Kidney tubule cell (primary cell): Measurements from ENCODE around the gene PCDHGB2.
"Not testable (repeated sequence)": the region's sequence is repeated elsewhere in the genome, so short reads cannot be mapped to it uniquely, and the experiment has no call there.

ENCODE experiments used
- DNase-seq: peaks from one replicate; pipeline ENCODE4 v3.0.0-alpha.2; 2018; ENCODE audit warnings: low spot score

Gene PCDHGB2

GRCh38 chr5:141384471-141385267 lies 24.9 kb downstream of the PCDHGB2 start:
- no peak for DNase-seq

GRCh38 chr5:141387557-141388311 lies 27.9 kb downstream of the PCDHGB2 start, which contains the start of gene PCDHGB4:
PCDHGB4 (plus strand) TSS chr5:141387698; CDS start chr5:141387885, 187 bp downstream.
- peak; percentile 56 for DNase-seq

- no peak for DNase-seq
These were observed 28.9 kb downstream of the PCDHGB2 start for GRCh38 chr5:141388661-141389060.

- DNase-seq, result no peak
These were observed 29.6 kb downstream of the PCDHGB2 start for GRCh38 chr5:141389153-141390042.

DNA sequence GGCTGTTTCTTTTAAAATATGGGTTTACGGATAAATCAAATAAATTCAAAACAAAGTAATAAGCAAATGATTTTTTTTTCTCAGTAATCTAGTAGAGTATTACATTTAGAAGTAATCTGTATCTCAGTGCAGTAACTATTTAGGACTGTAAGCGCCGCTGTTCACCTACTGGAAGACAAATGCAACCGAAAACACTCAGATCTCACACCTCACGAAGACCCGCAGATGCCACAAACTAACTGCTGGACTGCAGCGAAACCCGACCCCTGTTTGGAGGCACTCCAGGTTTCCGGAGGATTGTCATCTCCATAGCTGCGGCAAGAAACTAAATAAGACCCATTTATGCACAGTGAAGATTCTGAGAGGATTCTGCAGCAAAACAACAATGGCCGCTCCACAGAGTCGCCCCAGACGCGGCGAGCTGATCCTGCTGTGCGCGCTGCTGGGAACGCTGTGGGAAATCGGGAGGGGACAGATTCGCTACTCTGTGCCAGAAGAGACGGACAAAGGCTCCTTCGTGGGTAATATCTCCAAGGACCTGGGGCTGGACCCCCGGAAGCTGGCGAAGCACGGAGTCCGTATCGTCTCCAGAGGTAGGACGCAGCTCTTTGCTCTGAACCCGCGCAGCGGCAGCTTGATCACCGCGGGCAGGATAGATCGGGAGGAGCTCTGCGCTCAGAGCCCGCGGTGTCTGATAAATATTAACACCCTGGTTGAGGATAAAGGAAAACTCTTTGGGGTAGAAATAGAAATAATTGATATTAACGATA lies 32.8 kb downstream of the PCDHGB2 start, which contains the start of gene PCDHGA8:
PCDHGA8 (plus strand) TSS at position 205 of the 770 bp plus-strand sequence; CDS start at position 386, 181 bp downstream.
- DNase-seq, result no peak

DNA sequence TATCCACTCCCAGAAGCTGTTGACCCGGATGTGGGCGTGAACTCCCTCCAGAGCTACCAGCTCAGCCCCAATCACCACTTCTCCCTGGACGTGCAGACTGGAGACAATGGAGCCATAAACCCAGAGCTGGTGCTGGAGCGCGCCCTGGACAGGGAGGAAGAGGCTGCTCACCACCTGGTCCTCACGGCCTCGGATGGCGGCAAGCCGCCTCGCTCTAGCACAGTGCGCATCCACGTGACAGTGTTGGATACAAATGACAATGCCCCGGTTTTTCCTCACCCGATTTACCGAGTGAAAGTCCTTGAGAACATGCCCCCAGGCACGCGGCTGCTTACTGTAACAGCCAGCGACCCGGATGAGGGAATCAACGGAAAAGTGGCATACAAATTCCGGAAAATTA lies 33.5 kb downstream of the PCDHGB2 start:
- no peak for DNase-seq

GRCh38 chr5:141394401-141395187 lies 34.8 kb downstream of the PCDHGB2 start:
- DNase-seq, result not testable (repeated sequence)

GRCh38 chr5:141397756-141398551 lies 38.2 kb downstream of the PCDHGB2 start, which contains the start of gene PCDHGB5:
PCDHGB5 (plus strand) TSS chr5:141397947; CDS start chr5:141398128, 181 bp downstream.
- peak; percentile 67 for DNase-seq

DNA sequence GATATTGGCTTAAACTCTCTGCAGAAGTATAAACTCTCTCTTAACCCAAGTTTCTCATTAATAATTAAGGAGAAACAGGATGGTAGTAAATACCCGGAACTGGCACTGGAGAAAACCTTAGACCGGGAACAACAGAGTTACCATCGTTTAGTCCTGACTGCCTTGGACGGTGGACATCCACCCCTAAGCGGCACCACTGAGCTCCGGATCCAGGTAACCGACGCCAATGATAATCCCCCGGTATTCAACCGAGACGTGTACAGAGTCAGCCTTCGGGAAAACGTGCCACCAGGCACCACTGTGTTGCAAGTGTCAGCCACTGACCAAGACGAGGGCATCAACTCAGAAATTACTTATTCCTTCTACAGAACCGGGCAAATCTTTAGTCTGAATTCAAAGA lies 38.8 kb downstream of the PCDHGB2 start:
- no peak for DNase-seq

GRCh38 chr5:141399555-141400258 lies 39.9 kb downstream of the PCDHGB2 start:
- DNase-seq, result no peak

GRCh38 chr5:141402553-141403243 lies 42.9 kb downstream of the PCDHGB2 start, which contains the start of gene PCDHGA9:
PCDHGA9 (plus strand) TSS chr5:141402778; CDS start chr5:141402953, 175 bp downstream.
- peak; percentile 37 for DNase-seq

GRCh38 chr5:141403387-141403786 lies 43.6 kb downstream of the PCDHGB2 start:
- DNase-seq, result no peak

DNA sequence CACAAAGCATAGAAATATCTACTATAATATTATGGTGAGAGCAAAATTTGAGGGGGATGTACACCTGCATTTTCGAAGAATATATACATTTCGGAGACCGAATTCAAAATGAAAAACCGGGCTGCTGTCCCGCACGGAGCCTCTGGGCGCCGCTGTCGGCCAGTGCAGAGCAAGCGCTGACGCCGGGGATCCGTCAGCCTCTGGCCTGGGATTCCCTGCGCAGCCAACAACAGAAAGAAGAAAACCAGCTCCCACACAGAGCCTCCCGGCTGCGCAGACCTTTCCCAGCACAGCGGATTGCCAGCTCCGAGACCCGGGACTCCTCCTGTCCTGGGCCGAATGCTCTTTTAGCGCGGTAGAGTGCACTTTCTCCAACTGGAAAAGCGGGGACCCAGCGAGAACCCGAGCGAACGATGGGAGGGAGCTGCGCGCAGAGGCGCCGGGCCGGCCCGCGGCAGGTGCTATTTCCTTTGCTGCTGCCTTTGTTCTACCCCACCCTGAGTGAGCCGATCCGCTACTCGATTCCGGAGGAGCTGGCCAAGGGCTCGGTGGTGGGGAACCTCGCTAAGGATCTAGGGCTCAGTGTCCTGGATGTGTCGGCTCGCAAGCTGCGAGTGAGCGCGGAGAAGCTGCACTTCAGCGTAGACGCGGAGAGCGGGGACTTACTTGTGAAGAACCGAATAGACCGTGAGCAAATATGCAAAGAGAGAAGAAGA lies 48.2 kb downstream of the PCDHGB2 start, which contains the start of gene PCDHGB6:
PCDHGB6 (plus strand) TSS at position 232 of the 716 bp plus-strand sequence; CDS start at position 414, 182 bp downstream.
- DNase-seq, result peak; percentile 47

- no peak for DNase-seq
These were observed 50.0 kb downstream of the PCDHGB2 start for GRCh38 chr5:141409598-141410306.

GRCh38 chr5:141411575-141411974 lies 51.8 kb downstream of the PCDHGB2 start:
- DNase-seq, result no peak
